Neural cell (in vitro differentiated cells): ENCODE data around the gene HINT2. TPM values are rescaled to one million over a fixed set of nuclear protein-coding genes. Genes with fewer than 3 reads are reported as not detected.

Experiments
- H2AFZ ChIP-seq: fragments of 200-600, 300-800 bp; sonication (generic), shearing (Covaris generic); 2 replicates; pipeline ENCODE4 v1.6.0; 2014; ENCODE audit warnings: low read depth, mild to moderate bottlenecking, antibody characterized with exemption, low read length, moderate library complexity
- H3F3A ChIP-seq: fragments of 200-600 bp; shearing (Covaris generic); 2 replicates; pipeline ENCODE4 v1.6.1; 2016; ENCODE audit warnings: mild to moderate bottlenecking, moderate library complexity, mixed read lengths, antibody characterized with exemption, low read length; ENCODE audit not compliant: insufficient read depth, poor library complexity, severe bottlenecking
- H3K27ac ChIP-seq: fragments of 200-600, 300-800 bp; sonication (generic), shearing (Covaris generic); 2 replicates; pipeline ENCODE4 v1.5.1; 2014; ENCODE audit warnings: mild to moderate bottlenecking, low read length, moderate library complexity
- H3K27me3 ChIP-seq: fragments of 300-800, 200-600 bp; sonication (generic), shearing (Covaris generic); 2 replicates; pipeline ENCODE4 v1.6.0; 2014; ENCODE audit warnings: mild to moderate bottlenecking, low read depth, low read length, moderate library complexity; ENCODE audit not compliant: insufficient read depth
- H3K36me3 ChIP-seq: fragments of 300-800, 200-600 bp; sonication (generic), shearing (Covaris generic); 2 replicates; pipeline ENCODE4 v1.5.1; 2014; ENCODE audit warnings: mild to moderate bottlenecking, antibody characterized with exemption, low read length, moderate library complexity; ENCODE audit not compliant: insufficient read depth
- H3K4me2 ChIP-seq: fragments of 300-800, 200-600 bp; sonication (generic), shearing (Covaris generic); 2 replicates; pipeline ENCODE4 v1.6.0; 2014; ENCODE audit warnings: mild to moderate bottlenecking, low read length
- H3K4me3 ChIP-seq: fragments of 300-800, 200-600 bp; sonication (generic), shearing (Covaris generic); 2 replicates; pipeline ENCODE4 v1.5.1; 2014; ENCODE audit warnings: mild to moderate bottlenecking, low read length, moderate library complexity
- H3K79me2 ChIP-seq: fragments of 200-600 bp; shearing (Covaris generic); replicated peaks from 2 replicates; pipeline ENCODE4 v1.6.0; 2014; ENCODE audit warnings: mild to moderate bottlenecking, low read length, moderate library complexity; ENCODE audit not compliant: insufficient read depth
- H3K9ac ChIP-seq: fragments of 300-800, 200-600 bp; sonication (generic), shearing (Covaris generic); 2 replicates; pipeline ENCODE4 v1.6.1; 2016; ENCODE audit warnings: mild to moderate bottlenecking, low read length, mixed read lengths
- H3K9me2 ChIP-seq: fragments of 200-600 bp; shearing (Covaris generic); 2 replicates; pipeline ENCODE4 v1.6.1; 2016; ENCODE audit warnings: mild to moderate bottlenecking, low read length, mixed read lengths; ENCODE audit not compliant: insufficient read depth
- H3K9me3 ChIP-seq: fragments of 200-600, 300-800 bp; sonication (generic), shearing (Covaris generic); 2 replicates; pipeline ENCODE4 v1.6.1; 2016; ENCODE audit warnings: mild to moderate bottlenecking, mixed run types, low read length, moderate library complexity, mixed read lengths
- H4K20me1 ChIP-seq: fragments of 200-600 bp; shearing (Covaris generic); 2 replicates; pipeline ENCODE4 v1.6.1; 2016; ENCODE audit warnings: mild to moderate bottlenecking, mixed run types; ENCODE audit not compliant: insufficient read depth
- EP300 ChIP-seq: fragments of 450-650 bp; conservative IDR thresholded peaks from 2 replicates; pipeline ENCODE4 v1.6.1; 2014; ENCODE audit warnings: antibody characterized with exemption, mild to moderate bottlenecking, moderate library complexity; ENCODE audit not compliant: poor library complexity, severe bottlenecking
- EZH2 ChIP-seq: fragments of 200-600, 300-800 bp; shearing (Covaris generic), sonication (generic); IDR thresholded peaks from 2 replicates; pipeline ENCODE4 v1.6.1; 2014; ENCODE audit warnings: antibody characterized with exemption, low read length, borderline replicate concordance, mild to moderate bottlenecking; ENCODE audit not compliant: insufficient read depth, poor library complexity, severe bottlenecking
- MXI1 ChIP-seq: fragments of 450-650 bp; conservative IDR thresholded peaks from 2 replicates; pipeline ENCODE4 v1.6.1; 2014; ENCODE audit warnings: antibody characterized with exemption, mild to moderate bottlenecking; ENCODE audit not compliant: poor library complexity, severe bottlenecking
- POLR2AphosphoS5 ChIP-seq: IDR thresholded peaks from 2 replicates; pipeline ENCODE4 v1.6.1; 2012
- RAD21 ChIP-seq: fragments of 450-650 bp; conservative IDR thresholded peaks from 2 replicates; pipeline ENCODE4 v1.6.1; 2014; ENCODE audit warnings: antibody characterized with exemption, mild to moderate bottlenecking, moderate library complexity
- SMC3 ChIP-seq: fragments of 450-650 bp; conservative IDR thresholded peaks from 2 replicates; pipeline ENCODE4 v1.6.1; 2014; ENCODE audit warnings: antibody characterized with exemption, mild to moderate bottlenecking, moderate library complexity; ENCODE audit not compliant: poor library complexity
- TAF1 ChIP-seq: IDR thresholded peaks from 2 replicates; pipeline ENCODE4 v1.6.1; 2012; ENCODE audit warnings: low read depth
- polyA plus RNA-seq: library from polyadenylated mRNA; depleted of rRNA; stranded (reverse); fragments of >200 nt; gene quantifications from 2 replicates; pipeline ENCODE4 v1.2.3, GENCODE V29; 2014
- TF ChIP-seq, protein P1 (sequence below): IDR thresholded peaks from 2 replicates; pipeline ENCODE4 v1.6.1; 2012; ENCODE audit warnings: borderline replicate concordance
- TF ChIP-seq, protein P2 (sequence below): fragments of 450-650 bp; IDR thresholded peaks from 2 replicates; pipeline ENCODE4 v1.5.1; 2014; ENCODE audit warnings: antibody characterized with exemption, mild to moderate bottlenecking, moderate library complexity; ENCODE audit not compliant: poor library complexity, severe bottlenecking

Gene HINT2
- polyA plus RNA-seq, 1 donor from 2014 or later: 31.0 TPM

DNA sequence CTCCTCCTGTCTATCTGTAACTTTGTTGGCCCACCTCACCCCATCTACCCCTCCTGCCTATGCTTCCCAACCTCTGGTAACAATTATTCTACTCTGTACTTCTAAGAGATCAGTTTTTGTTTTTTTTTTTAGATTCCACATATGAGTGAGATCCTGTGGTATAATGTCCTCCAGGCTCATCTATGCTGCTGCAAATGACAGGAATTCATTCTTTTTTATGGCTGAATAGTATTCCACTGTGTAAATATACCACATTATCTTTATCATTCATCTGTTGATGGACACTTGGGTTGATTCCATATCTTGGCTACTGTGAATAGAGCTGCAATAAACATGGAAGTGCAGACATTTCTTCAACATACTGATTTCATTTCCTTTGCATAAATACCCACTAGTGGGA lies 31.4 kb downstream of the HINT2 start (continued):
- TF ChIP-seq TAF1 (no peak), RAD21 (no peak), SMC3 (no peak), MXI1 (no peak)

DNA sequence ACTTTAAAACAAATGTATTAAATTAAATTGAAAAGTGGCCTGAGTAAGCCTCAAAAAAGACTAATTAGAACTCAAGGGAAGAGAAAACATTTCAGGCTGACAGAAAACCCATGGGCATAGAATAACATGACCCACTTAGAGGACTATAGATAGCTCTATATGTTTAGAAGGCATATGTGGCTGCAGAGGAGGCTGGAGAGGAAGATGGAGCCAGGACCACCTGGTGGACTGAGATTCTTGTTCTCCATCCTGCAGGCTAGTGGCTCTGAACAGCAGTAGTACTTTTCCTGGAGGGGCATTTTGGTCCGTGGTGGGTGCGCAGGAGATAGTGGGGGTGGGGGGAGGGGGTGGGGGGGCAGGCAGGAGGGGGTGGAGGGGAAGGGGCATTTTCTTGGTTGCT lies 33.8 kb downstream of the HINT2 start:
- Histone ChIP-seq H3F3A (no peaks in the 10 kb centered on the region), H3K79me2 (no peaks in the 10 kb centered on the region), H3K9me2 (no peaks in the 10 kb centered on the region), H3K36me3 (no peaks in the 10 kb centered on the region), H3K27ac (no peak overlapping the region), H4K20me1 (no peaks in the 10 kb centered on the region), H3K9ac (no peak overlapping the region), H3K27me3 (no peaks in the 10 kb centered on the region), H3K9me3 (no peaks in the 10 kb centered on the region), H3K4me2 (no peak overlapping the region), H2AFZ (no peak overlapping the region), H3K4me3 (no peak overlapping the region)
- TF ChIP-seq POLR2AphosphoS5 (no peak), EZH2 (no peak), TAF1 (no peak), RAD21 (no peak), SMC3 (no peak), EP300 (no peak), MXI1 (no peak)
- TF ChIP-seq, protein P1, sequence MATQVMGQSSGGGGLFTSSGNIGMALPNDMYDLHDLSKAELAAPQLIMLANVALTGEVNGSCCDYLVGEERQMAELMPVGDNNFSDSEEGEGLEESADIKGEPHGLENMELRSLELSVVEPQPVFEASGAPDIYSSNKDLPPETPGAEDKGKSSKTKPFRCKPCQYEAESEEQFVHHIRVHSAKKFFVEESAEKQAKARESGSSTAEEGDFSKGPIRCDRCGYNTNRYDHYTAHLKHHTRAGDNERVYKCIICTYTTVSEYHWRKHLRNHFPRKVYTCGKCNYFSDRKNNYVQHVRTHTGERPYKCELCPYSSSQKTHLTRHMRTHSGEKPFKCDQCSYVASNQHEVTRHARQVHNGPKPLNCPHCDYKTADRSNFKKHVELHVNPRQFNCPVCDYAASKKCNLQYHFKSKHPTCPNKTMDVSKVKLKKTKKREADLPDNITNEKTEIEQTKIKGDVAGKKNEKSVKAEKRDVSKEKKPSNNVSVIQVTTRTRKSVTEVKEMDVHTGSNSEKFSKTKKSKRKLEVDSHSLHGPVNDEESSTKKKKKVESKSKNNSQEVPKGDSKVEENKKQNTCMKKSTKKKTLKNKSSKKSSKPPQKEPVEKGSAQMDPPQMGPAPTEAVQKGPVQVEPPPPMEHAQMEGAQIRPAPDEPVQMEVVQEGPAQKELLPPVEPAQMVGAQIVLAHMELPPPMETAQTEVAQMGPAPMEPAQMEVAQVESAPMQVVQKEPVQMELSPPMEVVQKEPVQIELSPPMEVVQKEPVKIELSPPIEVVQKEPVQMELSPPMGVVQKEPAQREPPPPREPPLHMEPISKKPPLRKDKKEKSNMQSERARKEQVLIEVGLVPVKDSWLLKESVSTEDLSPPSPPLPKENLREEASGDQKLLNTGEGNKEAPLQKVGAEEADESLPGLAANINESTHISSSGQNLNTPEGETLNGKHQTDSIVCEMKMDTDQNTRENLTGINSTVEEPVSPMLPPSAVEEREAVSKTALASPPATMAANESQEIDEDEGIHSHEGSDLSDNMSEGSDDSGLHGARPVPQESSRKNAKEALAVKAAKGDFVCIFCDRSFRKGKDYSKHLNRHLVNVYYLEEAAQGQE: no peak
- TF ChIP-seq, protein P2, sequence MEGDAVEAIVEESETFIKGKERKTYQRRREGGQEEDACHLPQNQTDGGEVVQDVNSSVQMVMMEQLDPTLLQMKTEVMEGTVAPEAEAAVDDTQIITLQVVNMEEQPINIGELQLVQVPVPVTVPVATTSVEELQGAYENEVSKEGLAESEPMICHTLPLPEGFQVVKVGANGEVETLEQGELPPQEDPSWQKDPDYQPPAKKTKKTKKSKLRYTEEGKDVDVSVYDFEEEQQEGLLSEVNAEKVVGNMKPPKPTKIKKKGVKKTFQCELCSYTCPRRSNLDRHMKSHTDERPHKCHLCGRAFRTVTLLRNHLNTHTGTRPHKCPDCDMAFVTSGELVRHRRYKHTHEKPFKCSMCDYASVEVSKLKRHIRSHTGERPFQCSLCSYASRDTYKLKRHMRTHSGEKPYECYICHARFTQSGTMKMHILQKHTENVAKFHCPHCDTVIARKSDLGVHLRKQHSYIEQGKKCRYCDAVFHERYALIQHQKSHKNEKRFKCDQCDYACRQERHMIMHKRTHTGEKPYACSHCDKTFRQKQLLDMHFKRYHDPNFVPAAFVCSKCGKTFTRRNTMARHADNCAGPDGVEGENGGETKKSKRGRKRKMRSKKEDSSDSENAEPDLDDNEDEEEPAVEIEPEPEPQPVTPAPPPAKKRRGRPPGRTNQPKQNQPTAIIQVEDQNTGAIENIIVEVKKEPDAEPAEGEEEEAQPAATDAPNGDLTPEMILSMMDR: no peak

DNA sequence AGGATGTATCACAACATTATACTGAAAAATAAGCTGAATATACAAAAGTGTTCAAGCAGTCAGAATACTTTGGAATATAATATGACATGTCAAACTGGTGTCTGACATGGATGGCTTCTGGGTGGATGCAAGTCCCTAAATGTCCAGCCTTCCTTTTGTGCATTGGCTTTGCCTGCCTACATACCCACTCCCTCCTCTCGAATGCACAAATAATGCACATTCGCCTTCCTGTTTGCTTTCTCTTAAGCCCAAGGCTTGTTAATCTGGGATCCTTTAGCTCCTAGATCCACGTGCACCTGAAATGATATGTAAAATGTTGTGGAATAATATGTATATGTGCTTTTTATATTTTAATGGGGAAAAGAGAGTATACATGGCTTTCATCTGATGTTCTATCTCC lies 36.3 kb downstream of the HINT2 start:
- no peak for TF ChIP-seq MXI1
- no peak for TF ChIP-seq EP300
- no peak for TF ChIP-seq TAF1
- TF ChIP-seq, protein P1: no peak
- TF ChIP-seq, protein P2: no peak
- no peak for TF ChIP-seq SMC3
- TF ChIP-seq RAD21: no peak
- no peak for TF ChIP-seq EZH2
- no peak for TF ChIP-seq POLR2AphosphoS5
- H3K27ac ChIP-seq: no peak overlapping the region
- H3K9me3 ChIP-seq: no peaks in the 10 kb centered on the region
- no peak overlapping the region for H3K9ac ChIP-seq
- H2AFZ ChIP-seq: no peak overlapping the region
- no peaks in the 10 kb centered on the region for H3K79me2 ChIP-seq
- H3K9me2 ChIP-seq: no peaks in the 10 kb centered on the region
- H3K4me2 ChIP-seq: no peak overlapping the region
- no peak overlapping the region for H3K4me3 ChIP-seq
- H3K27me3 ChIP-seq: no peaks in the 10 kb centered on the region
- H3K36me3 ChIP-seq: no peaks in the 10 kb centered on the region
- no peaks in the 10 kb centered on the region for H4K20me1 ChIP-seq
- no peaks in the 10 kb centered on the region for H3F3A ChIP-seq
